GM13976 (cell line): ENCODE measurements around the gene C1QTNF1.
"Not testable (repeated sequence)": the region's sequence is repeated elsewhere in the genome, so short reads cannot be mapped to it uniquely, and the experiment has no call there.

Experiments
- DNase-seq: peaks from one replicate; pipeline ENCODE4 v3.0.0; 2012; ENCODE audit warnings: low spot score
- CTCF ChIP-seq: IDR thresholded peaks from 2 replicates; pipeline ENCODE4 v1.5.1; 2012; ENCODE audit warnings: borderline replicate concordance, mild to moderate bottlenecking; ENCODE audit not compliant: insufficient read depth; ENCODE audit errors: extremely low read depth, missing control alignments, control extremely low read depth
- in situ Hi-C: fragments of 300-500 bp; cut with MboI; formaldehyde crosslinking; loops from one replicate; pipeline ENCODE4 v1.12.0; 2022; ENCODE audit warnings: low sequenced_read_pairs, mixed read lengths, inconsistent platforms; ENCODE audit not compliant: unreplicated experiment

C1QTNF1 gene

DNA sequence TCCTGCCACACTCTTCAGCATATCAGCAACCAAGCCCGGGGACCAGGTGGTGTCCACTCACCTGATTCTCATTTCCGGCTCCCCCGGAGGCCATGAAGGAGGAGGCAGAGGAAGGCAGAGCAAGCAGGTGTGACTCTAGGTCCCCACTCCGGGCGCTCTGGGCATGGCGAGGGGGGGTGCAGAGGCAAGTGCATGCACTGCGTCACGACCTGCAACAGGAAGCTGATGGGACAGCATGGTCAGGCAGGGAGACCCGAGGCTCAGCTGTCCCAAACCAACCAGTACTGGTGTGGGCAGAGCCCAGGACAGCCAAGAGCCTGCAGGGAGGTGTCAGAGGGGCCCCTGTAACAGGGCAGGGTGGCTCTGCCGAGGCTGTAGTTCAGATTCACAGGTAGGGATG is 48.6 kb downstream of the C1QTNF1 start:
- TF ChIP-seq CTCF: no peak
- in situ Hi-C loops: no loop called here
- no peak for DNase-seq

GRCh38 chr17:79073016-79073705 is 49.2 kb downstream of the C1QTNF1 start:
- DNase-seq: no peak
- TF ChIP-seq CTCF: no peak
- in situ Hi-C loops: no loop called here

GRCh38 chr17:79073706-79074088 is 49.7 kb downstream of the C1QTNF1 start:
- in situ Hi-C loops: no loop called here
- no peak for TF ChIP-seq CTCF
- DNase-seq: no peak

- DNase-seq, in situ Hi-C loops: not testable (repeated sequence)
Measured at GRCh38 chr17:79074121-79074648, 50.2 kb downstream of the C1QTNF1 start.

GRCh38 chr17:79074649-79075445 is 50.9 kb downstream of the C1QTNF1 start, which contains the start of gene ENGASE:
Gene ENGASE (plus strand): TSS chr17:79074824. CDS start chr17:79074945, 121 bp downstream.
- in situ Hi-C loops: no loop called here
- no peak for TF ChIP-seq CTCF
- peak; percentile 99 for DNase-seq

GRCh38 chr17:79075446-79075750 is 51.4 kb downstream of the C1QTNF1 start:
- in situ Hi-C loops: no loop called here
- no peak for DNase-seq
- no peak for TF ChIP-seq CTCF

- in situ Hi-C loops: no loop called here
- DNase-seq: peak; percentile 9
- no peak for TF ChIP-seq CTCF
Measured at GRCh38 chr17:79075861-79076406, 52.0 kb downstream of the C1QTNF1 start.
